Stimulated activated CD8-positive, alpha-beta memory T cell treated with anti-CD3 and anti-CD28 coated beads, Interleukin-15, amount 100 ng/mL, for 4 hours (primary cell): ENCODE data around the gene RXYLT1.
"Not testable (repeated sequence)": the region's sequence is repeated elsewhere in the genome, so short reads cannot be mapped to it uniquely, and the experiment has no call there.

Source experiments
- DNase-seq, 2 donors: peaks; one replicate each; pipeline ENCODE4 v3.0.0-alpha.2; 2020; ENCODE audit warnings: low read depth in 2 of 2

The RXYLT1 gene

DNA sequence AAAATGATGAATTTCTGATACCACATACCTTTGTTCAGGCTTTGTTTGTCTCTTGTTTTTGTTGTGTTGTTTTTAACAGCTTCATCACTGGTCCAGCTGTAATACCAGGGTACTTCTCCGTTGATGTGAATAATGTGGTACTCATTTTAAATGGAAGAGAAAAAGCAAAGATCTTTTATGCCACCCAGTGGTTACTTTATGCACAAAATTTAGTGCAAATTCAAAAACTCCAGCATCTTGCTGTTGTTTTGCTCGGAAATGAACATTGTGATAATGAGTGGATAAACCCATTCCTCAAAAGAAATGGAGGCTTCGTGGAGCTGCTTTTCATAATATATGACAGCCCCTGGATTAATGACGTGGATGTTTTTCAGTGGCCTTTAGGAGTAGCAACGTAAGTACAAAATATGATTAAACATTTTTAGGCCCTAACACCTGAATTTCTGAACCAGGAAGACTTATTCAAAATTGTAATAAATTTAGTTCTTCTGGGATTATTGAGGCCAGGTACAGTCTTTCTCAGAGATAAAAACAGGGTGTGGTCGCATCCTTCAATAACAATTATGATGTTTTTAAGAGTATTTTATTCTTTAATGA, 22.4 kb downstream of the RXYLT1 start:
- no peak for DNase-seq

DNA sequence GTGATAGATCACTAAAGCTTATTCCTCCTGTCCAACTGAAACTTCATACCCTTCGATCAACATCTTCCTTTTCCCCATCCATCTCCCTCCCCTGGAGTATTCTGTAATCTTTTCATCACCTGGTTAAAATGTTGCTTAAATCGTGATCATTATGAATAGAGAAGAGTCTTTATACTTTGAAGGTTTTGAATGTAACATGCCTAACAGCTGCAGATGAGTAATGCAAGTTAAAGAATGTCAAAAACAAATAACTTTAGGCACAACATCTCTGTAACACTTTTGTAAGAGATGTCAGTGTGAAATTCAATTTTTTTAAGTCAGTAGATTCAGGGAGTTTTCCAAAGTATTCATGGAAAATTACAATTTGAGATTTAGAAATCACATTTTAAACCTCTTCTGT, 25.0 kb downstream of the RXYLT1 start:
- DNase-seq: no peak

DNA sequence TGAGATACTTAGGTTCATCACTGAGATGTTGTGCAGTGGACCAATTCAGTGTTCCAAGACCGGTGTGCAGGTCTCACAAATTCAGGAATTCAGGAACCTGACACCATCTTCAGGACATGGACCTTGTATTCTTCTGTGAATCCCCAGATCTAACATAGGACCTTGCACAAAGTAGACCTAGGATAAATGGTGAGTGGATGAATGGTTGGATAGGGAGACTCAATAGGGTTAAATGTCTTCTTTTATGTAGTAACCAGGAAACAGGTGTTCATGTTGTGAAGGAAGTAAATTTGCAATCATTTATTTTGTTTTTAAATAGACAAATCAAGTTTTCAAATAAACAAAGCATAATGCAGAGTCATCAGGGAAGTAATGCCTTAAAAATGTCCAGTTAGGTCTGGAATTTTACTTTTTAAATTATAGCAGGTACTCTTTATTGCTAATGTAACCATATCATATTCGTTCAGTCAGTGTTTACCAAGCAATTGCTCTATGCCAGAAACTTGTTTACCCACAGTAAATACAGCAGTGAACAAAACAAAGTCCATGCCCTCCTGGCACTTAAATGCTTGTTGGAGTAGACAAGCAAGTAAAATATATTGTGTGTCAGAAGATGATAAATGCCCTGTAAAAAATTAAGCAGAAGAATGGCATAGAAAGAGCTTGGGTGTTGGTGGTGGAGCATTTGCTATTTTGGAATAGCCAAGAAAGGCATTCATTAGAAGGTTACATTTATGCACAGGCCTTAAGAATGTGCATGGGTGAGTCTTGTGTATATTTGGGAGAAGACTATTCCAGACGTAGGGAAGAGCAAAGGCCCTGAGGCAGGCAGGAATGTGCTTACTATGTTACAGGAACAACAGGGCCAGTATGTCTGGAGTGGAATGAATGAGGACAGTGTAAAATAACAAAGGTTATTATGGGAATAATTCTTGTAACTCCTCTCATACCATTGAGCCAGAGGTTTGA, 26.3 kb downstream of the RXYLT1 start:
- DNase-seq: no peak

DNA sequence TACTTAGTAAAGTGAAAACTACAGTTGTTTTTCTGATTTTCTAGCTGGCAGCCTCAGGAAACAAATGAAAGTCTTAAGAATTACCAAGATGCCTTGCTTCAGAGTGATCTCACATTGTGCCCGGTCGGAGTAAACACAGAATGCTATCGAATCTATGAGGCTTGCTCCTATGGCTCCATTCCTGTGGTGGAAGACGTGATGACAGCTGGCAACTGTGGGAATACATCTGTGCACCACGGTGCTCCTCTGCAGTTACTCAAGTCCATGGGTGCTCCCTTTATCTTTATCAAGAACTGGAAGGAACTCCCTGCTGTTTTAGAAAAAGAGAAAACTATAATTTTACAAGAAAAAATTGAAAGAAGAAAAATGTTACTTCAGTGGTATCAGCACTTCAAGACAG, 28.9 kb downstream of the RXYLT1 start:
- DNase-seq: no peak

DNA sequence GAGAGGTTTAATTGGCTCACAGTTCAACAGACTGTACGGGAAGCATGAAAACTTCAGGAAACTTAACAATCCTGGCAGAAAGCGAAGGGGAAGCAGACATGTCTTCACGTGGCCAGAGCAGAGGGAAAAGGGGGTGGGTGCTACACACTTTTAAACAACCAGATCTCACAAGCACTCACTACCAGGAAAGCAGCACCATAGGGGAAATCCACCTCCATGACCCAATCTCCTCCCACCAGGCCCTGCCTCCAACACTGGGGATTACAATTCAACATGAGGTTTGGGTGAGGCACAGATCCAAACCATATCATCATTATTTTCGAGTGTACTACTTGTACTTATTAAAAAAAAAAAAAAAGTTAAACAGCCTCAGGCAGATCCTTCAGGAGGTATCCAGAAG, 29.9 kb downstream of the RXYLT1 start:
- no peak for DNase-seq

DNA sequence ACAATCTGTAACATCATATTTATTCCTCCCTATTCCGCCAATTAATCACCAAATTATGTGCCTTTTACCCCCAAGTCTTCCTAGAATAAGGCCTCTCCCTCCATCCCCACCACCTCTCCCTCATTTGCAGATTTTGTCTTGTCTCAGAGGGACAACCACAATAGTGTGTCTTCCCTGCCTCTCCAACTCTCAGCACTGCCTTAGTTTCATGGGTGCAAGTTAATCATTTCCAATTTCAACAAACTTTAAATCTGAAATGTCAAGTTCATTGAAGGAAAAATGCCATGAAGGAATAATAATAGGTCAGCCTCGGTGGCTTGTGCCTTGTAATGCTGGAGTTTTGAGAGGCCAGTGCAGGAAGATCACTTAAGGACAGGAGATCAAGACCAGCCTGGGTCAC, 31.6 kb downstream of the RXYLT1 start:
- no peak for DNase-seq

DNA sequence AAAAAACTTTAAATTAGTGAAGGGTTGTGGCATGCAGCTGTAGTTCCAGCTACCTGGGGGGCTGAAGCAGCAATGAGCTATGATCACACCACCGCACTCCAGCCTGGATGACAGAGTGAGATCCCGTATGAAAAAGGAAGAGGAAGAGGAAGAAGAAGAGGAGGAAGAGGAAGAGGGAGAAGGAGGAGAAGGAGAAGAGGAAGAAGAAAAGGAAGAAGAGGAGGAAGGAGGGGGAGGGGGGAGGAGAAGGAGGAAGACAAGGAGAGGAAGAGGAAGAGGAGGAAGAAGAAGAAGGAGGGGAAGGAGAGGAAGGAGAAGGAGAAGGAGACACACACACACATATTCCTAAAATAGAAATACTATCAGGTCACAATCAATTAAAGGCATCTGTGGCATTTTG, 32.0 kb downstream of the RXYLT1 start:
- no peak for DNase-seq

DNA sequence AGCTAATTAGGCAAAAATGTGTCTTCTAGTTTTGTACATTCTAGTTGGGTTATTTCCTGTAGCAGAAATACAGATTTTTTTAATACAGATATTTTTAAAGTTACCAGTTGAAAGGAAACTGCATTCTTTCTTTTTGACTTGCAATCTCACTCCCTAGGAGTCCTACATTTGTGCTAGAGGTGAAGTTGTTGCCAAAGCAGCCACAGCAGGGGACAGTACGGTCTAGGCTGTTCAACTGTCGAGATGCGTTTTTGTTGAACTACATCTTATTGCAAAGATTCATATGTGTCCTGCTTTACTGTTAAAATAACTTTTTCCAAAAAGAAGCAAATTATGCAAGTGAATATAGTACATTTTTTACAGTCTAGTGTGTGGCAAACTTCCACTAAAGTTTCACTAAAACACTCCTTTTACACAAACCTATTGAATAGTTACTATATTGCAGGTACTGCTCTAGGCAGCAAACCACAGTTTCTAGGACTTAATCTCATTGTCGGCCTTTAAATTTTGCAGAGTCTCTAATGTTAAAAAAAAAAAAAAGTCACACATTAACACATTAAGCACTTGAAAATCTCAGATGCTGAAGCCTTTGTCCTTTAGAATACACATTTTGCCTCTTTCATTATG, 34.5 kb downstream of the RXYLT1 start:
- DNase-seq: no peak

DNA sequence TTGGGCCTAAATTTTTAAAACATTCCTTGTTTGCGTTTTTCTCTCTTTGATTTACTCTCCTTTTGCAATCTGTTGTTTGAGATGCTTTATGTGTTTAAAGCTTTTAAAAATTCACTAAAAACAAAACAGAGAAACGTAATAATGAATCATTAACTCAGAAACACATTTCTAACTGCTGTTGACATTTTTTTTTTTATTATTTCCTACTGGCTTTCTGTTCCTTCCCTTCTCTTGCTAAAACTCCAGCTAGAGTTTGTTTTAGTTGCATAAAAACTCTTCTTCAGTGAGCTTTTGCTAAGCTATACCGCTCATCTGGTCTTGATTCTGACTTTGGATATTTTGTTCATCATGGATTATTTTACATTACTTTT, 35.8 kb downstream of the RXYLT1 start:
- DNase-seq: no peak

DNA sequence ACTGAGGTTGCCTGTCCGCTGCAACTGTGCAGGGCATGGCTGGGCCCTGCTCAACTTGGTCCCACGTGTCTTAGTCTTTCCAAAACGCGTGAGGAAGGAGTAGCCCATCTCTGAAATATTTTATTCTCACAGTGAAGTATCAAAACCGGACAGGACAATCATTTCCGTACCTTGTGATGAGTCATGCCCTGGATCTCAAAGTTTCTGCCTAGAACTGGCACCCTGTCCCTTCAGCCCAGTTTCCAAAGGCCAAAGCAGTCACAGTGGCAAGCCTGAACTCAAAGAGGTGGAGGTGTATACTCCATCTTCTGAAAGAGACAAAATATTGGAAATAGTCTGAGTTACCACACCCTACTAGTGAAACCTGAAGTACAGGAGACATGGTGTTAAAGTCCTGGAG, 36.3 kb downstream of the RXYLT1 start:
- DNase-seq: no peak

DNA sequence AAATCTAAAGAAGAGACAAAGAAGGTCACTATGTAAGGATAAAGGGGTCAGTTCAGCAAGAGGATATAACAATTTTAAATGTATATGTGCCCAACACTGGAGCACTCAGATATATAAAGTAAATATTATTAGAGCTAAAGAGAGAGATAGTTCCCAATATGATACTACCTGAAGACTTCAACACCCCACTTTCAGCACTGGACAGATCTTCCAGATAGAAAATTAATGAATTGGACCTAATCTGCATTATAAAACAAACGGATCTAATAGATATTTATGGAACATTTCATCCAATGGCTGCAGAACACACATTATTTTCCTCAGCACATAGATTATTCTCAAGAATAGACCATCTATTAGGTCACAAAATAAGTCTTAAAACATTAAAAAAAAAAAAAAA, 40.7 kb downstream of the RXYLT1 start:
- DNase-seq: no peak

DNA sequence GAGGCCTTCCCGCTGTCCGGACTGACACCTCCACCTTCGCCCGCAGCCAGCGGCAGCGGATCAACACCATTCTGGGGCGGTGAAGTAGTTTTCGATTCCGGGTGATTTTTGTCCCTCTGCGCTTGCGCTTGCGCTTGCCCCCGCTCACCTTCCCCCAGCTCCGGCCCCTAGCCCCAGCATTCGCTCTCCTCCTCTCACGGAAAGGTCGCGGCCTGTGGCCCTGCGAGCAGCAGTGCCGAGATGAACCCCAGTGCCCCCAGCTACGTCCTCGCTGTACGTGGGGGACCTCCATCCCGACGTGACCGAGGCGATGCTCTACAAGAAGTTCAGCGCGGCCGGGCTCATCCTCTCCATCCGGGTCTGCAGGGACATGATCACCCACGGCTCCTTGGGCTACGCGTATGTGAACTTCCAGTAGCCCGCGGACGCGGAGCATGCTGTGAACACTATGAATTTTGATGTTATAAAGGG, 42.1 kb downstream of the RXYLT1 start:
- DNase-seq: no peak

DNA sequence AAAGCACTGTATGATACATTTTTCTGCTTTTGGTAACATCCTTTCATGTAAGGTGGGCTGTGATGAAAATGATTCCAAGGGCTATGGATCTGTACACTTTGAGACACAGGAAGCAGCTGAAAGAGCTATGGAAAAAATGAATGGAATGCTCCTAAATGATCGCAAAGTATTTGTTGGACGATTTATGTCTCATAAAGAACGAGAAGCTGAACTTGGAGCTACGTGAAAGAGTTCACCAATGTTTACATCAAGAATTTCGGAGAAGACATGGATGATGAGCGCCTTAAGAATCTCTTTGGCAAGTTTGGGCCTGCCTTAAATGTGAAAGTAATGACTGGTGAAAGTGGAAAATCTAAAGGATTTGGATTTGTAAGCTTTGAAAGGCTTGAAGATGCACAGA, 42.6 kb downstream of the RXYLT1 start:
- no peak for DNase-seq

DNA sequence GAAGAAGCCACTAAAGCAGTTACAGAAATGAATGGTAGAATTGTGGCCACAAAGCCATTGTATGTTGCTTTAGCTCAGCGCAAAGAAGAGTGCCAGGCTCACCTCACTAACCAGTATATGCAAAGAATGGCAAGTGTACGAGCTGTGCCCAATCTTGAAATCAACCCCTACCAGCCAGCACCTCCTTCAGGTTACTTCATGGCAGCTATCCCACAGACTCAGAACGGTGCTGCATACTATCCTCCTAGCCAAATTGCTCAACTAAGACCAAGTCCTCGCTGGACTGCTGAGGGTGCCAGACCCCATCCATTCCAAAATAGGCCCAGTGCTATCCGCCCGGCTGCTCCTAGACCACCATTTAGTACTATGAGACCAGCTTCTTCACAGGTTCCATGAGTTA, 43.3 kb downstream of the RXYLT1 start:
- DNase-seq: no peak

DNA sequence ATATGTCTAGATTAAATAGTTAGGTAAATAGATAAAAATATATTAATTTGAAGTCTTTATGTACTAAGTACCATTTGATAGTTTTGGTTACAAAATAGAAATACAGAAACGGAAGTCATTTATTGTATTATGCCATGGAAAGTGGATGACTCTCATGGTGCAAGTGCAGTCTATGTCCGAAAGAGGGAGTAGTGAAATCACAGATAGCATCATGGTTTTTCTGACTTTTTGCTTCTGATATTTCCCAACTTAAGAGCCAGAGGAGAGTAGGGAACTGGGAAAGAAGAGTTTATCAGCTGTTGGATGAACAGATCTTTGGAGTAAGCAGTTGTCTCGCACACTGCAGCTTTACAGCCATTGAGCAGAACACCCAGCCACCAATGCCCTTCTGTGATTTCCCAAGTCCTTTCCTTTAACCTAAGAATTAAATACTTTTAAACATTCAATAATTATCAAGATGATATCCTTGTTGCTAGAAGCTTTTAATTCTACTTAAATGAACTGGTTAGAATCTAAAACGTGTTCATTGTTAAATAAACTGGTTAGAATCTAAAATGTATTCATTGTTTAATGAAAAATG, 46.4 kb downstream of the RXYLT1 start:
- DNase-seq: no peak

DNA sequence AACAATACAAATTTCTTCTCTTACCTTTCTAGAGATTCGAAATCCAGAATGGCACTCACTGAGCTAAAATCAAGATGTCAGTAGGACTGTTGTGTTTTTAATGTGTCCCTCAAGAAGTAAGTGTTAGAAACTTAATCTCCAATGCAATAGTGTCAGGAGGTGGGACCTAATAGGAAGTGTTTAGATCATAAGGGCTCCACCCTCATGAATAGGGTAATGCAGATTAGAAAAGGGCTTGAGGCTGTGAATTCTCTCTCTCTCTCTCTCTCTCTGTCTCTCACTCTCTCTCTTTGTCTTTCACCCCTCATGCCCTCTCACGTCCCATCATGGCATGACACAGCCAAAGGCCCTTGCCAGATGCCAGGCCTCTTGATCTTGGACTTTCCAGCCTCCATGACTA, 49.2 kb downstream of the RXYLT1 start:
- no peak for DNase-seq

DNA sequence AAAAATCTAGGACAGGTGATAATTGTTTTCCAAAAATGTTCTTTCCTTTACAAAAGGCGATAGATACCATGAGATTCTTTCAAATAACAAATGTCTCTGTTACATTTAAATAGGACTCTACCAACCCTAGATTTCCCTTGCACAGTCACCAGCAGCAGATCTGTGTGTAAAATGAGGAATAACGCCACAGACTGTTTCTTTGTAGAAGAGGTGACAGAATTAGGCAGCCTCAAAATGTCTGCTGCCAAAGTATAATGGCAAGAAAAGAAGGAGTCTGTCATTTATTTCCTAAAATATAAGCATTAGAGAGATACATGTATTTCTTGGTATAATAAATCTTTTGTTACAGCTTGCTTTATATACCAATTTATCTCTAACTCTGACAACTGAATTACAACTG, 56.3 kb downstream of the RXYLT1 start:
- DNase-seq: no peak

DNA sequence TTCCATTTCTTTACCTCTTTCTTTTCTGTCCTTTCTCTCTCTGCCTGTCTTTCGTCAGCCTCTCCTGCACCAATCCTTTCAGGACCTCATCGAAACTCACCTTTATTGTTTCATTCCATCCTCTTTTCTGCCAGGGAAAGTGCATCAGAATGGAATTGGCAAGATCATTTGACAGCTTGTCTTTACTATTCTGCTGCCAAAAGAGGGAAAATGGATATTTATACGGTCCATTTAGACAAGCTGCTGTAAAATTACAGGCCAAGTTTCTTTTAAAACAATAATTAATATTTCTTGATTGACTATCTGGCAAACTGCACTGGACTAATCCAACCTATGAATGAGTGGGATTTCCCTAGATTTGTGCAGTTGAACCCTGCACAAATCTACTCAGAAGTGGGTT, 57.2 kb downstream of the RXYLT1 start:
- no peak for DNase-seq

DNA sequence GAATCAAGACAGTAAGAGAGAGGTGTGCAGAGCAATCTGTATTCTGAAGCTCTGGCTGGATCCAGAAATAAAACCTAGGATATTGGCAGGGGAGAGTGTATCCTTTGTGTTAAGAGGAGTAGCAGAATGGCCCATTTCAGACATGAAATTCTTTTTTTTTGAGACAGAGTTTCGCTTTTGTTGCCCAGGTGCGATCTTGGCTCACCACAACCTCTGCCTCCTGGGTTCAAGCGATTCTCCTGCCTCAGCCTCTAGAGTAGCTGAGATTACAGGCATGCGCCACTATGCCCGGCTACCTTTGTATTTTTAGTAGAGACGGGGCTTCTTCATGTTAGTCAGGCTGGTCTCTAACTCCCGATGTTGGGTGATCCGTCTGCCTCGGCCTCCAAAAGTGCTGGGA, 58.7 kb downstream of the RXYLT1 start:
- DNase-seq: no peak

DNA sequence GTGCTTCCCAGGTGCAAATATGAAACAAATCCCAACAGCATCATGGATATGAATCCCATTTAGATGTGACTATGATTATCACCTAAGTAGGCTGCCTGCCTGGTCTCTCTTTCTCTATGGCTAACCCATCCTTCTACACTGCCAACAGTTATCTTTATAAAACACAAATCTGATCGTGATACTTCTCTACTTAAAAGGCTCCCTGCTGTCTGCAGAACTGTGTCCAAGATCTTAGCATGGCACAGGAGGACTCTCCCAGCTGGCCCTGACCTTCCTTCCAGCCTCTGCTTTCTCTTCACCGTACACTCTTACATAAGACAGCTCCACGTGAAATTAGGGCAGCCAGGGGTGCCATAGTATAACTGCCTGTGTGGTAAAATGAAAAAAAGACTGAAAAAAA, 61.3 kb downstream of the RXYLT1 start:
- DNase-seq: no peak

DNA sequence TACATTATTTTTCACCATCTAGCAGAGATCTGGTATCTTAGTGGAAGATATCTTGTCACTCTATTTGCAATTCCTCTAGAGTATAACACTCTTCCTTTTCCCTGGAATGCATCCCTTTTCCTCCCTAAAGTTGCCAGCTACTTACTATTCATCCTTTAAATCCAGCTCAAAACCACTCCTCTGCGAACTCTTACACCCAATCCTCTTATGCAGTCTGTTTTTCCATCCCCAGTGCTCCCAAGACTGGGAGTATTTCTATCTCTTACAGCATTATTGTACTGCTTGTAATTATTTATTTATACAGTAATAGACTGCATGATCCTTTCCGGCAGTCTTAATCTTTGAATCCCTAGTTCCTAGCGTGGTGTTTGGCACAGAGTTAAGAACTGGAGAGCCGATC, 61.9 kb downstream of the RXYLT1 start:
- no peak for DNase-seq

DNA sequence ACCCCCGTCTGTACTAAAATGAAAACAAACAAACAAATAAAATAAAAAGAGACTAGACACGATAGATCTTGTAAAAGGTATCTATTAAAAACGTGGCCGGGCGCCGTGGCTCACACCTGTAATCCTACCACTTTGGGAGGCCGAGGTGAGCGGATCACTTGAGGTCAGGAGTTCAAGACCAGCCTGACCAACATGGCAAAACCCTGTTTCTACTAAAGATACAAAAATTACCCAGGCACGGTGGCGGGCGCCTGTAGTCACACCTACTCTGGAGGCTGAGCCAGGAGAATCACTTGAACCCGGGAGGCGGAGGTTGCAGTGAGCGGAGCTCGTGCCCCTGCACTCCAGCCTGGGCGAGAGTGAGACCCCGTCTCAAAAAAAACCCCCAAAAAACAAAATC, 63.0 kb downstream of the RXYLT1 start:
- DNase-seq: not testable (repeated sequence)
